Skeletal muscle satellite cell (primary cell): ENCODE results near the gene COBL.

ENCODE experiments used
- H3K27me3 ChIP-seq: 2 replicates; pipeline ENCODE4 v1.7.0; 2013; ENCODE audit warnings: low read length; ENCODE audit not compliant: control insufficient read depth, insufficient read depth
- H3K36me3 ChIP-seq: 2 replicates; pipeline ENCODE4 v1.7.0; 2013; ENCODE audit warnings: mild to moderate bottlenecking, control low read depth, low read length; ENCODE audit not compliant: insufficient read depth
- H3K4me1 ChIP-seq: 2 replicates; pipeline ENCODE4 v1.7.0; 2013; ENCODE audit warnings: low read length; ENCODE audit not compliant: control insufficient read depth, insufficient read depth
- H3K4me2 ChIP-seq: 2 replicates; pipeline ENCODE4 v1.7.0; 2013; ENCODE audit warnings: mild to moderate bottlenecking, low read length
- H3K4me3 ChIP-seq: 2 replicates; pipeline ENCODE4 v1.7.0; 2013; ENCODE audit warnings: low read length
- H3K9ac ChIP-seq: 2 replicates; pipeline ENCODE4 v1.7.0; 2013; ENCODE audit warnings: mild to moderate bottlenecking, low read depth, low read length, moderate library complexity
- H3K9me3 ChIP-seq: replicated peaks from 2 replicates; pipeline ENCODE4 v1.7.0; 2013; ENCODE audit warnings: mild to moderate bottlenecking, control low read depth, low read length

COBL gene

GRCh38 chr7:51033727-51034520 is 282.7 kb downstream of the COBL start:
- Histone ChIP-seq H3K4me2 (peak overlapping the region; percentile 68), H3K4me1 (peaks cover 42% of the 10 kb centered on the region), H3K4me3 (peak overlapping the region; percentile 50), H3K9me3 (no peaks in the 10 kb centered on the region), H3K9ac (peak overlapping the region; percentile 19), H3K36me3 (no peaks in the 10 kb centered on the region), H3K27me3 (peaks cover 23% of the 10 kb centered on the region)

DNA sequence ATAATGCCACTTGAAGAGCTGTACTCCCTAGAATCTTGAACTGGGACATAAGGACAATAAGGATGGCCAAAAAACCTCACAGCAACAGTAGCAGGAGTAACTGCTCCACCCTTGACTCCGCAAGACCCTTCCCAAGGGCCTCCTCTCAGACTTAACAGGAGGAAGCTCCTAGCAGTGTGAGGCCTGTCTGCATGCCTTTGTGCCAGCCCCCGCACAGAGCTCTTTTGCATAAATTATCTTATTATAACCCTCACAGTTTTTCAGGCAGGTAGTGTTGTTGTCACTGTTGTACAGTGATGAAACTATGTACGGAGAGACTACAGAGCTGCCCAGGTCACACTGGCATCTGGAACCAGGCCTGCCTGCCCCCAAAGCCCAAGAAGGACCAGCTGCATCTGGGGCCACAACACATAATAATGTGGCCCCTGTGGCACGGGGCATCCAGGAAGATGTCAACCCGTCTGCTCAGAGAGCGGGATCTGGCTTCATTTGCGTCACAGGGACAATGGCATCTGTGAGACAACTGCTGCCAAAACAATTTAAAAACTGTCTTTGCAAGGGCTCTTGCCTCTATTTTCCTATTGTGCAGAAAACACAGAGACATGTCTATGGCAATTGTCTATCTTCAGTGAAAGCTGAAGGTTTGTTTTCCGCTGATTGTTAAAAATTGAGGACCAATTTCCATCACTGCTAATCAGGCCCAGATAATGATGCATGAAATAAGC is 284.7 kb downstream of the COBL start:
- Histone ChIP-seq H3K4me3 (no peak overlapping the region), H3K9ac (no peak overlapping the region), H3K27me3 (peaks cover 7% of the 10 kb centered on the region), H3K36me3 (no peaks in the 10 kb centered on the region), H3K9me3 (no peaks in the 10 kb centered on the region), H3K4me1 (peaks cover 43% of the 10 kb centered on the region), H3K4me2 (no peak overlapping the region)

DNA sequence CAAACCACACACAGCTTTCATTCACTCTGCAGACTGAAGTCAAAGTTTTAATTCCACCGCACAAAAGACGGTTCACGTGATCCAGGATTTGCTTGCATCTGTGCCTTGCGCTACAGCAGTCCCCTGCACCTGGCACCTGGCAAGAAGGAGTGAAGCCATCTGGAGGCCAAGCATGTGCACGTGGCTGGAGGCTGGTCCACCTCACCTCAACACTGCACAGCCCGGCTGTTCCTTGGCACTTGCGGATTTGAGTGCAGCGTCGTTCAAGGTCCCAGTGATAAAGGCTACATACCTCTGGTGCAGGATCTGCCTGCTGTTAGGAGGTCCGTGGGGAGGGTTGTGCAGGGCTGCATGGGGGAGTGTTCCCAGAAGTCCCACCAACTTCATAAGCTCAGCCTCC is 285.4 kb downstream of the COBL start:
- no peaks in the 10 kb centered on the region for H3K36me3 ChIP-seq
- no peak overlapping the region for H3K4me3 ChIP-seq
- no peak overlapping the region for H3K4me2 ChIP-seq
- peaks cover 43% of the 10 kb centered on the region for H3K4me1 ChIP-seq
- H3K9me3 ChIP-seq: no peaks in the 10 kb centered on the region
- H3K9ac ChIP-seq: no peak overlapping the region
- H3K27me3 ChIP-seq: no peaks in the 10 kb centered on the region

- no peaks in the 10 kb centered on the region for H3K27me3 ChIP-seq
- H3K4me2 ChIP-seq: peak overlapping the region; percentile 23
- H3K4me3 ChIP-seq: no peak overlapping the region
- H3K4me1 ChIP-seq: peaks cover 37% of the 10 kb centered on the region
- H3K9ac ChIP-seq: no peak overlapping the region
- no peaks in the 10 kb centered on the region for H3K36me3 ChIP-seq
- H3K9me3 ChIP-seq: no peaks in the 10 kb centered on the region
These were observed 286.9 kb downstream of the COBL start for GRCh38 chr7:51029701-51030191.

DNA sequence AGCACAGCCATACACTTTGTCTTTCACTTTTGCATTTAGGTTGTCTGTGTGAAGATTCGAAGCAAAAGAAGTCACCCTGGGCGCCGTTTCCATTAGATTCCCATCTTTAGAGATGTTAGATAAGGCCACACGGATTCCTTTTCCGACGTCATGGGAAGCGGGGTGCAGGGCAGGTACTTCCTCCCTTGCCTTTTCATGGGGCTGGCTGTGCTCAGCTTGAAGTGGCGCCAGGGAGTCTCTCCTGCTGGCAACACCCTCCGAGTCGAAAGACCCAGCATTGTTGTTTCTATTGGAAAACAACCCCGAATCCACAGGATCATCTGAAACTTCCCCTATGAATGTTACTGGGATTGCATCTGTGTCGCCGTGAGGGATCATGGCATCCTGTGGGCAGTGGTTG is 287.5 kb downstream of the COBL start:
- no peaks in the 10 kb centered on the region for H3K36me3 ChIP-seq
- H3K4me2 ChIP-seq: peak overlapping the region; percentile 23
- no peak overlapping the region for H3K9ac ChIP-seq

GRCh38 chr7:51027935-51028830 is 288.4 kb downstream of the COBL start:
- H3K4me1 ChIP-seq: peaks cover 22% of the 10 kb centered on the region
- no peak overlapping the region for H3K9ac ChIP-seq
- H3K27me3 ChIP-seq: peaks cover 3% of the 10 kb centered on the region
- no peak overlapping the region for H3K4me3 ChIP-seq
- H3K36me3 ChIP-seq: no peaks in the 10 kb centered on the region
- H3K4me2 ChIP-seq: no peak overlapping the region
- no peaks in the 10 kb centered on the region for H3K9me3 ChIP-seq

More for the DNA sequence above, 287.5 kb downstream of the COBL start:
- no peaks in the 10 kb centered on the region for H3K9me3 ChIP-seq
- peaks cover 3% of the 10 kb centered on the region for H3K27me3 ChIP-seq
- H3K4me3 ChIP-seq: no peak overlapping the region
- peaks cover 31% of the 10 kb centered on the region for H3K4me1 ChIP-seq

- Histone ChIP-seq H3K36me3 (no peaks in the 10 kb centered on the region), H3K27me3 (peaks cover 3% of the 10 kb centered on the region)
These were observed 289.3 kb downstream of the COBL start for GRCh38 chr7:51027106-51027934.

DNA sequence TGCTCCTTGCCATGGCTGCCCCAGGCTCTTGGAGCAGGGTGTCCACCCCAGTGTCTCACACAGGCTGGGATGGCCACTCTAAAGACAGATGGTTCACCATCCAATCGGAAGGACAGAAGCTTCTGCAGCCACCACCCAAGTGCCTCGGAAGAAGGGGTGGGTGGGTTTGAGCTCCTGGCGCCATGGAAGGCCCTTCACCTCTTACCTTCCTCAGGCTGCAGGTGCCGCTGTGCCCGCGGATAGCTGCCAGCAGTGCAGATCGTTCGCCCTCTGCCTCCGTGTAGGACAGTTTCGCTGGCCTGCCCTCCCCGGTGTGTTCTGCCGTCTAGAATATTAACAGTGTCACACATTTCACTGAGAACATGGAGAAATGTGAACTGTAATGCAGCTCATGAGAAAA is 290.3 kb downstream of the COBL start:
- H3K9ac ChIP-seq: no peak overlapping the region
- H3K9me3 ChIP-seq: no peaks in the 10 kb centered on the region

More at GRCh38 chr7:51027106-51027934, 289.3 kb downstream of the COBL start:
- Histone ChIP-seq H3K9ac (no peak overlapping the region), H3K9me3 (no peaks in the 10 kb centered on the region), H3K4me1 (peaks cover 24% of the 10 kb centered on the region), H3K4me2 (no peak overlapping the region), H3K4me3 (no peak overlapping the region)

GRCh38 chr7:51025668-51026067 is 290.9 kb downstream of the COBL start:
- Histone ChIP-seq H3K9me3 (no peaks in the 10 kb centered on the region), H3K27me3 (peaks cover 3% of the 10 kb centered on the region), H3K4me3 (no peak overlapping the region), H3K9ac (no peak overlapping the region), H3K36me3 (no peaks in the 10 kb centered on the region), H3K4me1 (peaks cover 26% of the 10 kb centered on the region), H3K4me2 (no peak overlapping the region)

More for the DNA sequence above, 290.3 kb downstream of the COBL start:
- H3K27me3 ChIP-seq: peaks cover 3% of the 10 kb centered on the region
- no peaks in the 10 kb centered on the region for H3K36me3 ChIP-seq
- H3K4me2 ChIP-seq: no peak overlapping the region
- H3K4me3 ChIP-seq: no peak overlapping the region
- H3K4me1 ChIP-seq: peaks cover 30% of the 10 kb centered on the region

DNA sequence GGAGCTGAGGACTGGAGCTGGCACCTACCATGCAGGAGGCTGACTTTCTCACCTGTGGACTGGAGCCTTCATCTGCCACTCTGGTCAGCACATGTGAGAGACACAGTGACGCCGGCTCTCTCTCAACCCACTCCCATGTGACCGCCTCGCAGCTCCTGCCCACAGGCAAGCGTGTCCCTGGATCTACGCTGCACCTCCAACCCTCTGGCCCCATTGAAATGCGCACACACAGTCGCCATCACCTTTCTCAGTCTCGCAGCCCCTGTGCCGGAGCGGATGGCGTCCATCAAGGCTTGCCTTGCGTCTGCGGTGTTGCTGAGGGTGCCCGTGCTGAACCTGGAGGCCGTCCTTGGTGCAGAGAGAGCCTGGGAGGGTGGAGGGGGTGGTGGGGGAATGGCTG is 291.7 kb downstream of the COBL start:
- H3K4me1 ChIP-seq: peaks cover 18% of the 10 kb centered on the region
- peaks cover 3% of the 10 kb centered on the region for H3K27me3 ChIP-seq
- no peaks in the 10 kb centered on the region for H3K36me3 ChIP-seq
- no peaks in the 10 kb centered on the region for H3K9me3 ChIP-seq
- no peak overlapping the region for H3K9ac ChIP-seq
- H3K4me2 ChIP-seq: no peak overlapping the region
- no peak overlapping the region for H3K4me3 ChIP-seq
